ENCODE results near the gene TXNL4B.

The TXNL4B gene

DNA sequence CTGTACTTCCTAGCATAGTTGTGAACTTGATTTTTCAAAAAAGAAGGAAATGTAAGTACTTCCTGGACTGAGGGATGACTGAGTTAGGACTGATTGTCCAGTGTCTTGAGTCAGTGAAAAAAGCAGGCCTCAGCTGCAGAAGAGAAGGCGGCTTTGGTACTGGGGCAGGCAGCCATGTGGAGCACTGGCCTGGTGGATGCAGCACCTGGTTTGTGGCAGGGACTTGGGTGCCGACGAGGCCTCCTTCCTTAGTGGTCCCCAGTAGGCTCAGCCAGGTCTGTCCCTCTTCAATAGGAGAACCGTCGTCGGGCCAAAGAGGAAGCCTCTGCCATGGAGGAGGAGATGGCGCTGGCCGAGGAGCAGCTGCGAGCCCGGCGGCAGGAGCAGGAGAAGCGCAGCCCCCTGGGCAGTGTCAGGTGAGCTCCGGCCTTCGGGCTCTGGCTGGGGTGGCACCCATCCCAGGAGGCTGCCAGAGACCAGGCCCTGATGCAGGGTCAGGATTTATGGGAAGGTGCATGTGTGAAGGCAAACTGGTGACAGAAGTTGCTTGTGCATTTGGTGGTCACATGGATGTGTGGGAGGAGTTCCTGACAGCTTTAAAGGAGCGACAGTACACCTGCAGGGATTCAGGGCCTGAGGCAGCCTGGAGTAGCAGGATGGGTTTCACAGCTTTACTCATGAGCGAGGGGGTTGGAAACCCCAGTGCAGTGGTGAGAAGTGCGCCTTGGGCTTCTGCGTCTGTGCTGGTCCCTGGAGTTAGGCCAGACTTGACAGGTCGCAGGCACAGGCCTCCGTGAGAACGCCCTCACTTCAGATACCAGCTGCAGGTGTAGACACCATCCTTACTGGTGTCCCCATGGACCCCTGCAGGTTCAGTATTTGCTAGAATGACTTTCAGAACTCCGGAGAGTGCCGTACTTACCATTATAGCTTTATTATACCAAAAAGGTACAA is 17.5 kb upstream of the TXNL4B start:
- Histone ChIP-seq H3K27me3 (ENCODE audit: insufficient read depth, low read length) (no peaks in the 10 kb centered on the region), H3K9ac (ENCODE audit: low read depth, low read length) (no peak overlapping the region), H3K9me3 (ENCODE audit: insufficient read depth, low read depth, low read length) (no peaks in the 10 kb centered on the region), H3K4me1 (ENCODE audit: insufficient read depth, low read length) (no peaks in the 10 kb centered on the region), H3K36me3 (ENCODE audit: insufficient read depth, low read depth, low read length) (peaks cover 75% of the 10 kb centered on the region), H3K4me3 (ENCODE audit: low read length) (no peak overlapping the region), H3K27ac (ENCODE audit: low read length) (no peak overlapping the region)

DNA sequence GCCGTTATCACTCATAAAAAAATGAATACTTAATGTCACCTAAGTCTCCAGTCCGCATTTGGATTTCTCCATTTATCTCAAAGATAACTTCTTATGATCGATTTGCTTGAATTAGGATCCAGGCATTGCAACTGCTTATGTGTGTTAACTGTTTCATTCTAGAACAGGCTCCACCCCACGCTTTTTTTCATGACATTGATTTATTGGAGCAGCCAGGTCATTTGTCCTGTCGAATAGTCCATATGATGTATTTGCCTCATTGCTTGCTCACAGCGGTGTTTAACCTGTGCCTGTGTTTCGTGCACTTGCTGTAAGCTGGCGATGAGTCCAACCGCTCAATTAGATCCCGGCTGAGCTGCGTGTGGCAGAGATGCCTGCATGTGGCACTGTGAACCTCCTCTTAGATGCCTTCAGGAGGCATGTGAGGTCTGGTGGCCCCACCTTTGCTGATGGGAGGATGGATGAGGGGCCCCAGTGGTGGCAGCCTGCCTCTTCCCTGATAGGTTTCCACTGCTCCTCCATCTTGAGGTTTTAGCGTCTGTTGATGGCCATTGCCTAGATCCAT is 16.6 kb upstream of the TXNL4B start:
- Histone ChIP-seq H3K4me3 (ENCODE audit: low read length) (no peak overlapping the region), H3K36me3 (ENCODE audit: insufficient read depth, low read depth, low read length) (peaks cover 84% of the 10 kb centered on the region), H3K9ac (ENCODE audit: low read depth, low read length) (no peak overlapping the region), H3K9me3 (ENCODE audit: insufficient read depth, low read depth, low read length) (no peaks in the 10 kb centered on the region), H3K4me1 (ENCODE audit: insufficient read depth, low read length) (no peaks in the 10 kb centered on the region), H3K27ac (ENCODE audit: low read length) (no peak overlapping the region), H3K27me3 (ENCODE audit: insufficient read depth, low read length) (no peaks in the 10 kb centered on the region)

GRCh38 chr16:72109300-72109699 is 15.9 kb upstream of the TXNL4B start:
- no peaks in the 10 kb centered on the region for H3K9me3 ChIP-seq (ENCODE audit: insufficient read depth, low read depth, low read length)
- H3K27me3 ChIP-seq (ENCODE audit: insufficient read depth, low read length), result no peaks in the 10 kb centered on the region
- peaks cover 91% of the 10 kb centered on the region for H3K36me3 ChIP-seq (ENCODE audit: insufficient read depth, low read depth, low read length)
- H3K4me3 ChIP-seq (ENCODE audit: low read length), result no peak overlapping the region
- no peaks in the 10 kb centered on the region for H3K4me1 ChIP-seq (ENCODE audit: insufficient read depth, low read length)
- H3K9ac ChIP-seq (ENCODE audit: low read depth, low read length), result no peak overlapping the region
- no peak overlapping the region for H3K27ac ChIP-seq (ENCODE audit: low read length)

GRCh38 chr16:72108353-72109102 is 15.1 kb upstream of the TXNL4B start:
- H3K4me1 ChIP-seq (ENCODE audit: insufficient read depth, low read length), result no peaks in the 10 kb centered on the region
- H3K27me3 ChIP-seq (ENCODE audit: insufficient read depth, low read length), result no peaks in the 10 kb centered on the region
- H3K9me3 ChIP-seq (ENCODE audit: insufficient read depth, low read depth, low read length), result no peaks in the 10 kb centered on the region
- H3K36me3 ChIP-seq (ENCODE audit: insufficient read depth, low read depth, low read length), result peaks cover 99% of the 10 kb centered on the region
- no peak overlapping the region for H3K4me3 ChIP-seq (ENCODE audit: low read length)
- no peak overlapping the region for H3K27ac ChIP-seq (ENCODE audit: low read length)
- no peak overlapping the region for H3K9ac ChIP-seq (ENCODE audit: low read depth, low read length)

- Histone ChIP-seq H3K36me3 (ENCODE audit: insufficient read depth, low read depth, low read length) (peaks cover 99% of the 10 kb centered on the region), H3K4me1 (ENCODE audit: insufficient read depth, low read length) (no peaks in the 10 kb centered on the region), H3K9me3 (ENCODE audit: insufficient read depth, low read depth, low read length) (no peaks in the 10 kb centered on the region), H3K9ac (ENCODE audit: low read depth, low read length) (no peak overlapping the region), H3K4me3 (ENCODE audit: low read length) (no peak overlapping the region), H3K27me3 (ENCODE audit: insufficient read depth, low read length) (no peaks in the 10 kb centered on the region), H3K27ac (ENCODE audit: low read length) (no peak overlapping the region)
Observed at GRCh38 chr16:72107371-72107770, 14.0 kb upstream of the TXNL4B start.

GRCh38 chr16:72105978-72106377 is 12.6 kb upstream of the TXNL4B start:
- Histone ChIP-seq H3K27me3 (ENCODE audit: insufficient read depth, low read length) (no peaks in the 10 kb centered on the region), H3K9ac (ENCODE audit: low read depth, low read length) (no peak overlapping the region), H3K27ac (ENCODE audit: low read length) (no peak overlapping the region), H3K4me1 (ENCODE audit: insufficient read depth, low read length) (no peaks in the 10 kb centered on the region), H3K36me3 (ENCODE audit: insufficient read depth, low read depth, low read length) (peaks cover 99% of the 10 kb centered on the region), H3K4me3 (ENCODE audit: low read length) (no peak overlapping the region), H3K9me3 (ENCODE audit: insufficient read depth, low read depth, low read length) (no peaks in the 10 kb centered on the region)

DNA sequence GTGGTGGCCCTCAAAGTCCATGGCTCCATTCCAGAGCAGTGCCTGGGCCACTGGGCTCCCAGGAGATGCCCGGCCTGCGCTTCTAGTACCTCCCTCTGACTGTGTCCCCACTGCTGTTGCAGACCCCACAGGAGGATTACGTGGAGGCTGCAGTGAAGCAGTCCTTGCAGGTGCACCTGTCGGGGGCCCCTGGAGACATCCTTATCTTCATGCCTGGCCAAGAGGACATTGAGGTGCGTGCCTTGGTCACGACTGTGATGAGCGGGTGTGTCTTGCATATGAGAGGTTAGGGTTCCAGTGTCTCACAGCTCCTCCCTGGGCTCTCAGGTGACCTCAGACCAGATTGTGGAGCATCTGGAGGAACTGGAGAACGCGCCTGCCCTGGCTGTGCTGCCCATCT is 11.5 kb upstream of the TXNL4B start:
- H3K4me3 ChIP-seq (ENCODE audit: low read length), result no peak overlapping the region
- H3K4me1 ChIP-seq (ENCODE audit: insufficient read depth, low read length), result no peaks in the 10 kb centered on the region
- no peaks in the 10 kb centered on the region for H3K9me3 ChIP-seq (ENCODE audit: insufficient read depth, low read depth, low read length)
- H3K9ac ChIP-seq (ENCODE audit: low read depth, low read length), result no peak overlapping the region
- H3K27me3 ChIP-seq (ENCODE audit: insufficient read depth, low read length), result no peaks in the 10 kb centered on the region
- H3K36me3 ChIP-seq (ENCODE audit: insufficient read depth, low read depth, low read length), result peaks cover 99% of the 10 kb centered on the region
- no peak overlapping the region for H3K27ac ChIP-seq (ENCODE audit: low read length)

DNA sequence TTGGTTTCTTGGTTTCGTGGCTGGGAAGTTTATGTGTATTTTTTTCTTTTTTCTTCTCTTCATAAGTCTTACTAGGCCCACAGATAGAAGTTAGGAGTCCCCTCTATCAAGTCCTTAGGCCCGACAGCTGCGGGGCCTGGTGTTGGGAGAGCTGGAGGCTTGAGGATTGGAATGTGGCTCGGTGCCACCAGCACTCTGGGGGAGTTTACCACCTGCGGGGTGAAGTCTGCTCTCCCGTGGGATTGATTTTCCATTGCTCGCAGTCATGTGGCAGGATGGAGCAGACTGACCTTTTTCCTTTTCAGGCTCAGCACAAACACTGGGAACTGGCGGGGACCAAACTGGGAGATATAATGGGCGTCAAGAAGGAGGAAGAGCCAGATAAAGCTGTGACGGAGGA is 7.8 kb upstream of the TXNL4B start:
- no peak overlapping the region for H3K27ac ChIP-seq (ENCODE audit: low read length)
- peaks cover 99% of the 10 kb centered on the region for H3K36me3 ChIP-seq (ENCODE audit: insufficient read depth, low read depth, low read length)
- H3K9ac ChIP-seq (ENCODE audit: low read depth, low read length), result no peak overlapping the region
- no peaks in the 10 kb centered on the region for H3K27me3 ChIP-seq (ENCODE audit: insufficient read depth, low read length)
- no peaks in the 10 kb centered on the region for H3K9me3 ChIP-seq (ENCODE audit: insufficient read depth, low read depth, low read length)
- no peaks in the 10 kb centered on the region for H3K4me1 ChIP-seq (ENCODE audit: insufficient read depth, low read length)
- no peak overlapping the region for H3K4me3 ChIP-seq (ENCODE audit: low read length)

GRCh38 chr16:72099377-72099818 is 6.0 kb upstream of the TXNL4B start:
- Histone ChIP-seq H3K9me3 (ENCODE audit: insufficient read depth, low read depth, low read length) (no peaks in the 10 kb centered on the region), H3K27me3 (ENCODE audit: insufficient read depth, low read length) (no peaks in the 10 kb centered on the region), H3K9ac (ENCODE audit: low read depth, low read length) (no peak overlapping the region), H3K4me3 (ENCODE audit: low read length) (no peak overlapping the region), H3K27ac (ENCODE audit: low read length) (no peak overlapping the region), H3K36me3 (ENCODE audit: insufficient read depth, low read depth, low read length) (peaks cover 84% of the 10 kb centered on the region), H3K4me1 (ENCODE audit: insufficient read depth, low read length) (0 out of 2 replicates have a peak, but pooled peaks cover 5% of the 10 kb centered on the region)

GRCh38 chr16:72098936-72099335 is 5.5 kb upstream of the TXNL4B start:
- no peak overlapping the region for H3K9ac ChIP-seq (ENCODE audit: low read depth, low read length)
- H3K36me3 ChIP-seq (ENCODE audit: insufficient read depth, low read depth, low read length), result peaks cover 79% of the 10 kb centered on the region
- no peaks in the 10 kb centered on the region for H3K9me3 ChIP-seq (ENCODE audit: insufficient read depth, low read depth, low read length)
- H3K27me3 ChIP-seq (ENCODE audit: insufficient read depth, low read length), result no peaks in the 10 kb centered on the region
- no peak overlapping the region for H3K27ac ChIP-seq (ENCODE audit: low read length)
- H3K4me3 ChIP-seq (ENCODE audit: low read length), result no peak overlapping the region
- H3K4me1 ChIP-seq (ENCODE audit: insufficient read depth, low read length), result 0 out of 2 replicates have a peak, but pooled peaks cover 5% of the 10 kb centered on the region

GRCh38 chr16:72094266-72094610 is 818 bp upstream of the TXNL4B start:
- H3K4me1 ChIP-seq (ENCODE audit: insufficient read depth, low read length), result 0 out of 2 replicates have a peak, but pooled peaks cover 8% of the 10 kb centered on the region
- H3K27ac ChIP-seq (ENCODE audit: low read length), result no peak overlapping the region
- H3K36me3 ChIP-seq (ENCODE audit: insufficient read depth, low read depth, low read length), result peaks cover 47% of the 10 kb centered on the region
- peak overlapping the region; percentile 96 for H3K4me3 ChIP-seq (ENCODE audit: low read length)
- peak overlapping the region; percentile 90 for H3K9ac ChIP-seq (ENCODE audit: low read depth, low read length)
- H3K27me3 ChIP-seq (ENCODE audit: insufficient read depth, low read length), result no peaks in the 10 kb centered on the region
- H3K9me3 ChIP-seq (ENCODE audit: insufficient read depth, low read depth, low read length), result no peaks in the 10 kb centered on the region
